ENCODE results near the gene MFAP1.
"Not testable (repeated sequence)": the region's sequence is repeated elsewhere in the genome, so short reads cannot be mapped to it uniquely, and the experiment has no call there.

Gene MFAP1

GRCh38 chr15:43871835-43872234 is 47.3 kb upstream of the MFAP1 start:
- Histone ChIP-seq H3K27me3 (ENCODE audit: control insufficient read depth, low read length) (no peaks in the 10 kb centered on the region), H3K4me2 (ENCODE audit: low read length) (no peak overlapping the region), H3K27ac (ENCODE audit: low read depth, low read length) (no peak overlapping the region), H3K36me3 (ENCODE audit: control insufficient read depth, low read length) (peaks cover 95% of the 10 kb centered on the region), H3K4me1 (ENCODE audit: control insufficient read depth, low read length) (no peaks in the 10 kb centered on the region), H3K9me3 (ENCODE audit: control insufficient read depth, insufficient read depth, low read length) (no peaks in the 10 kb centered on the region), H3K4me3 (ENCODE audit: low read length) (no peak overlapping the region), H3F3A (ENCODE audit: control insufficient read depth, insufficient read depth) (peaks cover 38% of the 10 kb centered on the region), H4K20me1 (ENCODE audit: control insufficient read depth, insufficient read depth, low read depth, low read length) (peaks cover 28% of the 10 kb centered on the region), H3K79me2 (ENCODE audit: control insufficient read depth, low read length) (peaks cover 50% of the 10 kb centered on the region), H3K9me2 (replicated peaks; ENCODE audit: control insufficient read depth, low read length) (no peaks in the 10 kb centered on the region)
- TF ChIP-seq, protein P1, sequence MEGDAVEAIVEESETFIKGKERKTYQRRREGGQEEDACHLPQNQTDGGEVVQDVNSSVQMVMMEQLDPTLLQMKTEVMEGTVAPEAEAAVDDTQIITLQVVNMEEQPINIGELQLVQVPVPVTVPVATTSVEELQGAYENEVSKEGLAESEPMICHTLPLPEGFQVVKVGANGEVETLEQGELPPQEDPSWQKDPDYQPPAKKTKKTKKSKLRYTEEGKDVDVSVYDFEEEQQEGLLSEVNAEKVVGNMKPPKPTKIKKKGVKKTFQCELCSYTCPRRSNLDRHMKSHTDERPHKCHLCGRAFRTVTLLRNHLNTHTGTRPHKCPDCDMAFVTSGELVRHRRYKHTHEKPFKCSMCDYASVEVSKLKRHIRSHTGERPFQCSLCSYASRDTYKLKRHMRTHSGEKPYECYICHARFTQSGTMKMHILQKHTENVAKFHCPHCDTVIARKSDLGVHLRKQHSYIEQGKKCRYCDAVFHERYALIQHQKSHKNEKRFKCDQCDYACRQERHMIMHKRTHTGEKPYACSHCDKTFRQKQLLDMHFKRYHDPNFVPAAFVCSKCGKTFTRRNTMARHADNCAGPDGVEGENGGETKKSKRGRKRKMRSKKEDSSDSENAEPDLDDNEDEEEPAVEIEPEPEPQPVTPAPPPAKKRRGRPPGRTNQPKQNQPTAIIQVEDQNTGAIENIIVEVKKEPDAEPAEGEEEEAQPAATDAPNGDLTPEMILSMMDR (IDR thresholded peaks at IDR 0.05; ENCODE audit: low read depth, low read length, poor library complexity, severe bottlenecking) = no peak

- no peak overlapping the region for H3K27ac ChIP-seq (ENCODE audit: low read depth, low read length)
- H3K27me3 ChIP-seq (ENCODE audit: control insufficient read depth, low read length) = no peaks in the 10 kb centered on the region
- H3K36me3 ChIP-seq (ENCODE audit: control insufficient read depth, low read length) = peaks cover 90% of the 10 kb centered on the region
- H3K79me2 ChIP-seq (ENCODE audit: control insufficient read depth, low read length) = peaks cover 61% of the 10 kb centered on the region
- peaks cover 26% of the 10 kb centered on the region for H4K20me1 ChIP-seq (ENCODE audit: control insufficient read depth, insufficient read depth, low read depth, low read length)
- H3F3A ChIP-seq (ENCODE audit: control insufficient read depth, insufficient read depth) = peaks cover 37% of the 10 kb centered on the region
- no peaks in the 10 kb centered on the region for H3K9me3 ChIP-seq (ENCODE audit: control insufficient read depth, insufficient read depth, low read length)
- no peak overlapping the region for H3K4me2 ChIP-seq (ENCODE audit: low read length)
- H3K4me1 ChIP-seq (ENCODE audit: control insufficient read depth, low read length) = no peaks in the 10 kb centered on the region
- no peaks in the 10 kb centered on the region for H3K9me2 ChIP-seq (replicated peaks; ENCODE audit: control insufficient read depth, low read length)
- no peak overlapping the region for H3K4me3 ChIP-seq (ENCODE audit: low read length)
- TF ChIP-seq EZH2phosphoT487 (IDR thresholded peaks at IDR 0.05; ENCODE audit: borderline replicate concordance, low read length) = no peak
- TF ChIP-seq, protein P1 (IDR thresholded peaks at IDR 0.05; ENCODE audit: low read depth, low read length, poor library complexity, severe bottlenecking) = no peak
These were observed 43.9 kb upstream of the MFAP1 start for GRCh38 chr15:43868406-43868805.

GRCh38 chr15:43867096-43867495 is 42.6 kb upstream of the MFAP1 start:
- Histone ChIP-seq H3K9me3 (ENCODE audit: control insufficient read depth, insufficient read depth, low read length) (no peaks in the 10 kb centered on the region), H3K4me2 (ENCODE audit: low read length) (no peak overlapping the region), H3K9me2 (replicated peaks; ENCODE audit: control insufficient read depth, low read length) (no peaks in the 10 kb centered on the region), H3K27ac (ENCODE audit: low read depth, low read length) (no peak overlapping the region), H3K4me3 (ENCODE audit: low read length) (no peak overlapping the region), H3K27me3 (ENCODE audit: control insufficient read depth, low read length) (no peaks in the 10 kb centered on the region), H3K36me3 (ENCODE audit: control insufficient read depth, low read length) (peaks cover 89% of the 10 kb centered on the region), H4K20me1 (ENCODE audit: control insufficient read depth, insufficient read depth, low read depth, low read length) (peaks cover 18% of the 10 kb centered on the region), H3K4me1 (ENCODE audit: control insufficient read depth, low read length) (no peaks in the 10 kb centered on the region), H3K79me2 (ENCODE audit: control insufficient read depth, low read length) (peaks cover 61% of the 10 kb centered on the region), H3F3A (ENCODE audit: control insufficient read depth, insufficient read depth) (peaks cover 30% of the 10 kb centered on the region)
- TF ChIP-seq EZH2phosphoT487 (IDR thresholded peaks at IDR 0.05; ENCODE audit: borderline replicate concordance, low read length) = no peak
- TF ChIP-seq, protein P1 (IDR thresholded peaks at IDR 0.05; ENCODE audit: low read depth, low read length, poor library complexity, severe bottlenecking) = no peak

DNA sequence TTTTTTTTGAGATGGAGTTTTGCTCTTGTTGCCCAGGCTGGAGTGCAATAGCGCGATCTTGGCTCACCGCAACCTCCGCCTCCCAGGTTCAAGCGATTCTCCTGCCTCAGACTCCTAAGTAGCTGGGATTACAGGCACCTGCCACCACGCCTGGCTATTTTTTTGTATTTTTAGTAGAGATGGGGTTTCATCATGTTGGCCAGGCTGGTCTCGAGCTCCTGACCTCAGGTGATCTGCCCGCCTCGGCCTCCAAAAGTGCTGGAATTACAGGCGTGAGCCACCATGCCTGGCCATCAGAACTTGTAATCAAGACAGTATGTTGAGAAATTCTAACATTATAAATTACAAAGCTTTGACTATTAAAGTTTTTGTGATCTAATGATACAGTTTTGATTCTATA is 42.1 kb upstream of the MFAP1 start:
- peaks cover 13% of the 10 kb centered on the region for H4K20me1 ChIP-seq (ENCODE audit: control insufficient read depth, insufficient read depth, low read depth, low read length)
- peaks cover 88% of the 10 kb centered on the region for H3K36me3 ChIP-seq (ENCODE audit: control insufficient read depth, low read length)
- H3F3A ChIP-seq (ENCODE audit: control insufficient read depth, insufficient read depth) = peaks cover 30% of the 10 kb centered on the region
- H3K4me1 ChIP-seq (ENCODE audit: control insufficient read depth, low read length); H3K4me3 ChIP-seq (ENCODE audit: low read length); H3K27ac ChIP-seq (ENCODE audit: low read depth, low read length); H3K9me3 ChIP-seq (ENCODE audit: control insufficient read depth, insufficient read depth, low read length); H3K9me2 ChIP-seq (replicated peaks; ENCODE audit: control insufficient read depth, low read length); H3K4me2 ChIP-seq (ENCODE audit: low read length); H3K27me3 ChIP-seq (ENCODE audit: control insufficient read depth, low read length): not testable (repeated sequence)
- peaks cover 60% of the 10 kb centered on the region for H3K79me2 ChIP-seq (ENCODE audit: control insufficient read depth, low read length)

Measured in DOHH2 (cell line).